IPS-18c (cell line): ENCODE data around the gene KCNG3.
"Not testable (repeated sequence)": the region's sequence is repeated elsewhere in the genome, so short reads cannot be mapped to it uniquely, and the experiment has no call there.

Experiments
- H3K4me3 ChIP-seq: 2 replicates; pipeline ENCODE4 v1.7.0; 2013; ENCODE audit warnings: low read depth, mild to moderate bottlenecking, low read length, moderate library complexity; ENCODE audit not compliant: insufficient read depth
- H3K9me3 ChIP-seq: one replicate; pipeline ENCODE4 v1.6.1; 2013; ENCODE audit warnings: mild to moderate bottlenecking, low read length, moderate library complexity; ENCODE audit not compliant: control insufficient read depth, insufficient read depth

The KCNG3 gene

DNA sequence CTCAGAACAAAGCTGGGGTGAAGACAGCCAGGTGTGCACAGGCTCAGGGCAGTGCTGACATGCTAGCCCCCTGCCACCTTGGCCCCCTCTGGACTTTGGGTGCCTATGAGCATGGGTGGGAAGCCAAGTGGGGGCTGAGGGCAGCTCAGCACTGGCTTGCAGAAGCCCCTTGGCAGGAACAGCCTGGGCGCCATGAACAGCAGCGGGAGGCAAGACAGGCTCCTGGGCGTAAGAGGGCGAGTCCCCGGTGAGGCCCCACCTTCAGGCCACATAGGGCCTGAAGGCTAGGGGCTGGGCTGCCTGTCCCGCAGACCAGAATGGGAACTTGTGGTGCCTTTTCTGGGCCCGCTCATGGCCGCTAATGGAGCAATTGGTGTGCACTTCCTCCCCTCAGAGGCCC, 85.8 kb downstream of the KCNG3 start:
- Histone ChIP-seq H3K9me3 (peaks cover 3% of the 10 kb centered on the region), H3K4me3 (no peak overlapping the region)

DNA sequence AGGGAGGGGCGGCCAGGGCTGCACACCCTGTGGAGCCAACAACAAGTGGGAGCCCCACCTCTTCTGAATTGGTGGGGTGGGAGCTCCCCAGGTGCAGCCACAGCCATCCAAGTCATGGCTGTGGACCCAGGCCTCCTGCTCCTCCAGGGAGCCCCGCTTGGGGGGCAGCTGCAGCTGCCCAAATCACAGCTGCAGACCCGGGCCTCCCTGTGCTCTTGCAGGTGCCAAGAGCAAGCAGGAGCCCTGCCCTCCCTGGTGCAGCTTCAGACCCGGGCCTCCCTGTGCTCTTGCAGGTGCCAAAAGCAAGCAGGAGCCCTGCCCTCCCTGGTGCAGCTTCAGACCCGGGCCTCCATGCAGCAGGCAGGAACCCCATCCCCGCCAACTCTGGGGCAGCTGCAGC, 86.3 kb downstream of the KCNG3 start:
- no peak overlapping the region for H3K4me3 ChIP-seq
- peaks cover 3% of the 10 kb centered on the region for H3K9me3 ChIP-seq

GRCh38 chr2:42404676-42405075, 89.1 kb downstream of the KCNG3 start:
- Histone ChIP-seq H3K9me3 (peaks cover 5% of the 10 kb centered on the region), H3K4me3 (no peak overlapping the region)

GRCh38 chr2:42401773-42402172, 92.0 kb downstream of the KCNG3 start:
- H3K4me3 ChIP-seq: no peak overlapping the region

GRCh38 chr2:42398052-42398451, 95.7 kb downstream of the KCNG3 start:
- not testable (repeated sequence) for H3K4me3 ChIP-seq, H3K9me3 ChIP-seq

More at GRCh38 chr2:42401773-42402172, 92.0 kb downstream of the KCNG3 start:
- H3K9me3 ChIP-seq: peaks cover 2% of the 10 kb centered on the region

DNA sequence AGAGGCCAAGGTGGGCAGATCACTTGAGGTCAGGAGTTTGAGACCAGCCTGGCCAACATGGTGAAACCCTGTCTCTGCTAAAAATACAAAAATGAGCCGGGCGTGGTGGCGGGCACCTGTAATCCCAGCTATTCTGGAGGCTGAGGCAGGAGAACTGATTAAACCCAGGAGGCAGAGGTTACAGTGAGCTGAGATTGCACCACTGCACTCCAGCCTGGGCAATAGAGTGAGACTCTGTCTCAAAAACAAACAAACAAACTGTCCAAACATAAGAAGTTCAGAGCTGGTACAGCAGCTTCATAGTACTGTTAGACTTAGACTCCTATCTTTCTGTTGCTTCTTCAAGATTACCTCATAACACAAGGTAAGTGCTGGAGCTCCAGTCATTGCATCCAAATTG, 100.5 kb downstream of the KCNG3 start:
- not testable (repeated sequence) for H3K4me3 ChIP-seq, H3K9me3 ChIP-seq

- Histone ChIP-seq H3K9me3 (no peaks in the 10 kb centered on the region), H3K4me3 (no peak overlapping the region)
These were observed 101.6 kb downstream of the KCNG3 start for GRCh38 chr2:42392191-42392590.
